SK-N-SH (cell line): ENCODE measurements around the gene NPAS3.

ENCODE experiments used
- CTCF ChIP-seq: fragments of 200-600 bp; sonication (generic); IDR thresholded peaks from 2 replicates; pipeline ENCODE4 v1.6.1; 2017; ENCODE audit warnings: antibody characterized with exemption, mild to moderate bottlenecking, moderate library complexity
- EZH2phosphoT487 ChIP-seq: fragments of 200-600 bp; sonication (generic); IDR thresholded peaks from 2 replicates; pipeline ENCODE4 v1.6.1; 2017; ENCODE audit warnings: low read depth, mixed run types, mild to moderate bottlenecking, antibody characterized with exemption, moderate library complexity, borderline replicate concordance
- FOXJ3 ChIP-seq: sonication (generic); formaldehyde crosslinking; IDR thresholded peaks from 2 replicates; pipeline ENCODE4 v1.5.1; 2020; ENCODE audit warnings: mild to moderate bottlenecking, missing genetic modification reagents
- IRF3 ChIP-seq: fragments of 150-350 bp; IDR thresholded peaks from 2 replicates; pipeline ENCODE4 v1.6.1; 2016; ENCODE audit warnings: mild to moderate bottlenecking, low read depth, low read length

DNA sequence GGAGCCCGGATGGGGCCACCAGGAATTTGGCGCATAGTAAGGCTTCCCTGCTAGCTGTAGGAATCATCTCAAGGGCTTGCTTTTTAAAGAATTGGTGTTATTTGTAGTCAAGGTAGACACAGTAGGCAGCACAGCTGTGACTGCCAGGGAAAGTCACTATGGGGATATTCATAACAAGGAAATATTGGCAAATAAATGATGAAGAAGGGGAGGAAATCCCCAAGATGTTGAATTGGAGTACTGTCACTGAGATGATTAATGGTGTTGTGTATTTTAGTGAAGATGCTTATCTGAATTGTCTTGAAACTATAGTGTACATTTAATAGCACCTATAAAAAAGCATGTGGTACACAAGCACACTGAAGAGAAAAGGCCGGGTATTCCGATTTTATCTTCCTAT lies 118.9 kb downstream of the NPAS3 start:
- TF ChIP-seq CTCF = no peak
- no peak for TF ChIP-seq FOXJ3 (CRISPR knock-in tag)
- TF ChIP-seq IRF3 = no peak
- TF ChIP-seq EZH2phosphoT487 = no peak
